Caco-2 (cell line): ENCODE results near the gene SLC6A7. TPM values are rescaled to one million over a fixed set of nuclear protein-coding genes. Genes with fewer than 3 reads are reported as not detected.

Experiments
- BruUV-seq: library from RNA; stranded (reverse); fragments of 400-500 nt; replicated peaks from 2 replicates; lab custom pipeline; 2021; lab: Mats Ljungman, UMichigan
- CTCF ChIA-PET: fragments of 300-600 bp; sonication (Branson Sonifier 250); formaldehyde crosslinking; loops from one replicate; lab custom pipeline; 2022; ENCODE audit warnings: antibody characterized with exemption; lab: Charles Lee
- POLR2A ChIA-PET: fragments of 300-600 bp; sonication (Branson Sonifier 250); formaldehyde crosslinking; loops from one replicate; lab custom pipeline; 2022; ENCODE audit warnings: antibody characterized with exemption; lab: Charles Lee
- DNase-seq, 2 experiments: peaks; one replicate each; pipeline versions ENCODE4 v3.0.0 to v3.0.0-alpha.2; 2020 to 2022
- H3K27me3 ChIP-seq: replicated peaks from 2 replicates; pipeline ENCODE4 v1.6.0; 2011; ENCODE audit warnings: low read length; ENCODE audit not compliant: control insufficient read depth, insufficient read depth
- H3K36me3 ChIP-seq: 2 replicates; pipeline ENCODE4 v1.5.1; 2011; ENCODE audit warnings: low read length; ENCODE audit not compliant: control insufficient read depth, insufficient read depth
- H3K4me1 ChIP-seq: fragments of 250-450 bp; sonication (Bioruptor Pico); 2 replicates; pipeline ENCODE4 v1.5.1; 2020; ENCODE audit warnings: mild to moderate bottlenecking
- H3K4me3 ChIP-seq: 2 replicates; pipeline ENCODE4 v1.5.1; 2011; ENCODE audit warnings: low read depth, mild to moderate bottlenecking, control low read depth, low read length
- H3K9me3 ChIP-seq: fragments of 250-450 bp; sonication (Bioruptor Pico); 2 replicates; pipeline ENCODE4 v1.5.1; 2020; ENCODE audit warnings: mild to moderate bottlenecking, moderate library complexity
- H3K27ac Mint-ChIP-seq: one replicate; pipeline ENCODE4 v1.8.0; 2022; ENCODE audit warnings: mixed read lengths; ENCODE audit not compliant: unreplicated experiment
- H3K27me3 Mint-ChIP-seq: one replicate; pipeline ENCODE4 v1.8.0; 2022; ENCODE audit warnings: mixed read lengths; ENCODE audit not compliant: insufficient read depth, unreplicated experiment
- H3K36me3 Mint-ChIP-seq: one replicate; pipeline ENCODE4 v1.8.0; 2022; ENCODE audit warnings: mild to moderate bottlenecking, mixed read lengths; ENCODE audit not compliant: insufficient read depth, unreplicated experiment
- H3K4me1 Mint-ChIP-seq: one replicate; pipeline ENCODE4 v1.8.0; 2022; ENCODE audit warnings: low read depth, mixed read lengths; ENCODE audit not compliant: unreplicated experiment
- H3K4me3 Mint-ChIP-seq: one replicate; pipeline ENCODE4 v1.8.0; 2022; ENCODE audit warnings: mild to moderate bottlenecking, moderate library complexity, mixed read lengths; ENCODE audit not compliant: unreplicated experiment
- H3K9me3 Mint-ChIP-seq: one replicate; pipeline ENCODE4 v1.8.0; 2022; ENCODE audit warnings: mixed read lengths; ENCODE audit not compliant: unreplicated experiment
- CTCF ChIP-seq, 2 experiments: fragments of 200-600 bp in 1 of 2; IDR thresholded peaks; 1 replicate in 1 of 2; 2 replicates in 1 of 2; pipeline versions ENCODE4 v1.5.1 to v1.8.0; 2011 to 2022; ENCODE audit warnings: antibody characterized with exemption in 1 of 2, control low read depth in 1 of 2, inconsistent platforms in 1 of 2, low read depth in 1 of 2, low read length in 1 of 2, mild to moderate bottlenecking in 1 of 2, moderate library complexity in 1 of 2; ENCODE audit not compliant: insufficient read depth in 1 of 2, severe bottlenecking in 1 of 2, unreplicated experiment in 1 of 2
- intact Hi-C: fragments of 100-400 bp; cut with micrococcal nuclease; formaldehyde crosslinking; loops from one replicate; pipeline ENCODE4 v1.10.0; 2022; ENCODE audit not compliant: unreplicated experiment
- total RNA-seq: library from RNA; stranded (reverse); gene quantifications from 2 replicates; pipeline ENCODE4 v1.2.3, GENCODE V29; 2022

The SLC6A7 gene
- total RNA-seq, 1 experiment from 2014 or later, result not detected

- DNase-seq, result peak; percentile 39 to 57
- no peaks in the 10 kb centered on the region for H3K36me3 ChIP-seq
- H3K4me1 ChIP-seq, result peaks cover 24% of the 10 kb centered on the region
- Mint-ChIP-seq H3K4me1 (peaks cover 27% of the 10 kb centered on the region), H3K4me3 (no peak overlapping the region), H3K27me3 (no peaks in the 10 kb centered on the region), H3K36me3 (peaks cover 6% of the 10 kb centered on the region), H3K9me3 (no peaks in the 10 kb centered on the region), H3K27ac (peak overlapping the region; percentile 1)
- H3K4me3 ChIP-seq, result no peak overlapping the region
- no peaks in the 10 kb centered on the region for H3K27me3 ChIP-seq
- CTCF ChIA-PET, result interaction anchor here (0.6 to 1.9 kb wide), 6 partner anchors 15 to 797 kb away, joined by 3 to 14 read pairs (median 4); no protein-coding TSS in a partner anchor
- intact Hi-C loops, result loop anchor here (5.0 to 10.0 kb wide), 3 partner anchors 39 to 381 kb away; no protein-coding TSS in a partner anchor
- no TSS peak for BruUV-seq
- POLR2A ChIA-PET, result no interaction called here
- no peaks in the 10 kb centered on the region for H3K9me3 ChIP-seq
- TF ChIP-seq CTCF (IDR thresholded peaks at IDR 0.05; ENCODE audit: insufficient read depth in 1 of 2, low read depth in 1 of 2, low read length in 1 of 2, severe bottlenecking in 1 of 2, unreplicated experiment in 1 of 2), result no peak
Measured at GRCh38 chr5:150215979-150216944, 26.4 kb downstream of the SLC6A7 start.

DNA sequence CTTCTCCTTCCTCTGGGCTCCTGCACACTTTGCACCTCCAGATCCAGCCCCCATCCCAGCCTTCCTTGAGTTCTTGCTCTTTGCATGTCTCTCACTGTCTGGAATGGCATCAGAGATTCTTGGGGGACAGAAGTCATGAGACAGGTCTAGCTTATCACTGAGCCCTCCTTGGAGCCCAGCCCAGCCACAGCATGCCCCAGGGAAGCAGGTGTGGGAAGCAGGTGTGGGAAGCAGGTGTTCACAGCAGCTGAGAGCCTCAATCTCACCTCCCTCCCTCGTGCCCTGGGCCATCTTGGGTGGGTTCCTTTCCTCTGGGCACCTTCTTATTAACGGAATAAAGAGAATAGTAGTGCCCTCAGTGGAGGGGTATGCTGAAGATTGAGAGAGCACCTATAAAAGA is 27.2 kb downstream of the SLC6A7 start:
- POLR2A ChIA-PET, result no interaction called here
- no peaks in the 10 kb centered on the region for H3K9me3 ChIP-seq
- no peak for TF ChIP-seq CTCF (IDR thresholded peaks at IDR 0.05; ENCODE audit: insufficient read depth in 1 of 2, low read depth in 1 of 2, low read length in 1 of 2, severe bottlenecking in 1 of 2, unreplicated experiment in 1 of 2)

More for the DNA sequence above, 27.2 kb downstream of the SLC6A7 start:
- H3K4me3 Mint-ChIP-seq, result no peak overlapping the region
- peaks cover 22% of the 10 kb centered on the region for H3K4me1 Mint-ChIP-seq
- intact Hi-C loops, result loop anchor here (5.0 to 10.0 kb wide), 3 partner anchors 40 to 382 kb away; no protein-coding TSS in a partner anchor
- H3K27ac Mint-ChIP-seq, result peak overlapping the region; percentile 1
- CTCF ChIA-PET, result interaction anchor here (0.7 to 1.2 kb wide), 2 partner anchors 42 to 55 kb away, joined by 3 read pairs; no protein-coding TSS in a partner anchor
- no TSS peak for BruUV-seq
- peaks cover 3% of the 10 kb centered on the region for H3K36me3 Mint-ChIP-seq
- H3K9me3 Mint-ChIP-seq, result no peaks in the 10 kb centered on the region
- DNase-seq, result no peak
- no peaks in the 10 kb centered on the region for H3K27me3 Mint-ChIP-seq
- peaks cover 19% of the 10 kb centered on the region for H3K4me1 ChIP-seq
- no peaks in the 10 kb centered on the region for H3K36me3 ChIP-seq
- H3K4me3 ChIP-seq, result no peak overlapping the region
- no peaks in the 10 kb centered on the region for H3K27me3 ChIP-seq
